H9 (cell line): ENCODE measurements around the gene UBASH3A. TPM values are rescaled to one million over a fixed set of nuclear protein-coding genes. Genes with fewer than 3 reads are reported as not detected.

ENCODE experiments used
- DNase-seq: peaks from one replicate; pipeline ENCODE4 v3.0.0-alpha.2; 2017
- H2AFZ ChIP-seq: one replicate; pipeline ENCODE4 v1.6.1; 2013; ENCODE audit warnings: mild to moderate bottlenecking, low read length, control low read depth, moderate library complexity
- H2AK5ac ChIP-seq: 2 replicates; pipeline ENCODE4 v1.6.1; 2013; ENCODE audit warnings: low read length, control low read depth, mixed read lengths; ENCODE audit not compliant: insufficient read length
- H2BK120ac ChIP-seq: one replicate; pipeline ENCODE4 v1.6.1; 2013; ENCODE audit warnings: low read depth, mild to moderate bottlenecking, low read length, control low read depth, inconsistent platforms; ENCODE audit not compliant: poor library complexity, severe bottlenecking
- H2BK12ac ChIP-seq: 2 replicates; pipeline ENCODE4 v1.6.1; 2013; ENCODE audit warnings: low read length, control low read depth, mixed read lengths, low read depth; ENCODE audit not compliant: insufficient read length
- H2BK15ac ChIP-seq: 2 replicates; pipeline ENCODE4 v1.6.1; 2013; ENCODE audit warnings: low read depth, low read length, control low read depth
- H2BK20ac ChIP-seq: one replicate; pipeline ENCODE4 v1.6.1; 2013; ENCODE audit warnings: low read depth, mild to moderate bottlenecking, low read length, control low read depth, inconsistent platforms; ENCODE audit not compliant: poor library complexity, severe bottlenecking
- H2BK5ac ChIP-seq: 2 replicates; pipeline ENCODE4 v1.6.1; 2013; ENCODE audit warnings: low read length, control low read depth, mixed read lengths; ENCODE audit not compliant: insufficient read length
- H3K14ac ChIP-seq: 2 replicates; pipeline ENCODE4 v1.6.1; 2013; ENCODE audit warnings: low read length, control low read depth; ENCODE audit not compliant: insufficient read depth
- H3K18ac ChIP-seq: 2 replicates; pipeline ENCODE4 v1.6.1; 2013; ENCODE audit warnings: low read depth, mild to moderate bottlenecking, mixed read lengths, low read length, control low read depth; ENCODE audit not compliant: insufficient read length
- H3K23ac ChIP-seq: 2 replicates; pipeline ENCODE4 v1.6.1; 2013; ENCODE audit warnings: low read length, control low read depth, mixed read lengths, low read depth; ENCODE audit not compliant: insufficient read length
- H3K23me2 ChIP-seq: 2 replicates; pipeline ENCODE4 v1.6.1; 2013; ENCODE audit warnings: low read depth, mild to moderate bottlenecking, mixed read lengths, low read length, control low read depth; ENCODE audit not compliant: insufficient read length, poor library complexity, severe bottlenecking
- H3K27ac ChIP-seq: 2 replicates; pipeline ENCODE4 v1.5.1; 2013; ENCODE audit warnings: low read length, control low read depth, mixed read lengths, low read depth; ENCODE audit not compliant: insufficient read length
- H3K27me3 ChIP-seq: 2 replicates; pipeline ENCODE4 v1.6.1; 2013; ENCODE audit warnings: low read length, control low read depth, inconsistent platforms; ENCODE audit not compliant: insufficient read depth
- H3K4ac ChIP-seq: 2 replicates; pipeline ENCODE4 v1.6.1; 2013; ENCODE audit warnings: low read depth, mild to moderate bottlenecking, control low read depth, inconsistent platforms, low read length, moderate library complexity
- H3K4me1 ChIP-seq: 2 replicates; pipeline ENCODE4 v1.6.1; 2013; ENCODE audit warnings: low read length, control low read depth, inconsistent platforms; ENCODE audit not compliant: insufficient read depth
- H3K4me2 ChIP-seq: 2 replicates; pipeline ENCODE4 v1.6.1; 2013; ENCODE audit warnings: low read length, control low read depth, mixed read lengths; ENCODE audit not compliant: insufficient read length, insufficient read depth
- H3K56ac ChIP-seq: 2 replicates; pipeline ENCODE4 v1.6.1; 2013; ENCODE audit warnings: low read depth, mild to moderate bottlenecking, mixed read lengths, low read length, control low read depth; ENCODE audit not compliant: insufficient read length
- H3K79me1 ChIP-seq: 2 replicates; pipeline ENCODE4 v1.6.1; 2013; ENCODE audit warnings: low read depth, mild to moderate bottlenecking, moderate library complexity, low read length, control low read depth, inconsistent platforms; ENCODE audit not compliant: insufficient read depth, poor library complexity, severe bottlenecking
- H3K79me2 ChIP-seq: 2 replicates; pipeline ENCODE4 v1.6.1; 2013; ENCODE audit warnings: low read length, control low read depth, inconsistent platforms; ENCODE audit not compliant: insufficient read depth
- H3K9ac ChIP-seq: 2 replicates; pipeline ENCODE4 v1.6.1; 2013; ENCODE audit warnings: low read length, control low read depth, mixed read lengths; ENCODE audit not compliant: insufficient read length; ENCODE audit errors: extremely low read depth
- H3K9me3 ChIP-seq: one replicate; pipeline ENCODE4 v1.6.1; 2013; ENCODE audit warnings: low read depth, low read length, inconsistent platforms; ENCODE audit not compliant: control insufficient read depth
- H3T11ph ChIP-seq: one replicate; pipeline ENCODE4 v1.6.1; 2013; ENCODE audit warnings: mild to moderate bottlenecking, low read length, control low read depth, inconsistent platforms
- H4K20me1 ChIP-seq: one replicate; pipeline ENCODE4 v1.6.1; 2013; ENCODE audit not compliant: control insufficient read depth, insufficient read length, insufficient read depth
- H4K5ac ChIP-seq: 2 replicates; pipeline ENCODE4 v1.6.1; 2013; ENCODE audit warnings: low read depth, mild to moderate bottlenecking, mixed read lengths, low read length, control low read depth; ENCODE audit not compliant: insufficient read length
- H4K8ac ChIP-seq: replicated peaks from 2 replicates; pipeline ENCODE4 v1.6.1; 2013; ENCODE audit warnings: low read length, control low read depth, mixed read lengths, low read depth; ENCODE audit not compliant: insufficient read length
- H4K91ac ChIP-seq: 2 replicates; pipeline ENCODE4 v1.6.1; 2013; ENCODE audit warnings: low read depth, mild to moderate bottlenecking, moderate library complexity, mixed read lengths, low read length, control low read depth; ENCODE audit not compliant: insufficient read length
- H3K27ac Mint-ChIP-seq, 3 experiments: 2 replicates in 2 of 3; 3 replicates in 1 of 3; pipeline ENCODE4 v1.8.0; 2020 to 2021; ENCODE audit warnings: mixed read lengths in 3 of 3, mild to moderate bottlenecking in 1 of 3, moderate library complexity in 1 of 3
- H3K27me3 Mint-ChIP-seq: 2 replicates; pipeline ENCODE4 v1.8.0; 2021; ENCODE audit warnings: low read depth, mild to moderate bottlenecking, moderate library complexity, mixed read lengths
- H3K36me3 Mint-ChIP-seq, 3 experiments: 2 replicates in 2 of 3; 3 replicates in 1 of 3; pipeline ENCODE4 v1.8.0; 2020 to 2021; ENCODE audit warnings: low read depth in 3 of 3, mixed read lengths in 3 of 3; ENCODE audit not compliant: insufficient read depth in 1 of 3
- H3K4me1 Mint-ChIP-seq, 2 experiments: 2 replicates each; pipeline ENCODE4 v1.8.0; 2020; ENCODE audit warnings: mixed read lengths in 2 of 2
- H3K4me3 Mint-ChIP-seq, 2 experiments: 2 replicates in 1 of 2; 3 replicates in 1 of 2; pipeline ENCODE4 v1.8.0; 2020 to 2021; ENCODE audit warnings: mild to moderate bottlenecking in 2 of 2, mixed read lengths in 2 of 2, moderate library complexity in 1 of 2
- H3K9me3 Mint-ChIP-seq, 2 experiments: 2 replicates in 1 of 2; 3 replicates in 1 of 2; pipeline ENCODE4 v1.8.0; 2020; ENCODE audit warnings: mild to moderate bottlenecking in 2 of 2, mixed read lengths in 2 of 2, moderate library complexity in 1 of 2
- WGBS: extraction: QIAGEN DNeasy Blood & Tissue Kit; methylation state at CpG from one replicate; pipeline ENCODE4 v1.1.7; 2013; ENCODE audit warnings: missing lambda C conversion rate, low lambda C conversion rate, mixed read lengths; ENCODE audit not compliant: insufficient read length; ENCODE audit errors: extremely low coverage; 5-methylcytosine and 5-hydroxymethylcytosine counted together
- total RNA-seq: library from RNA; stranded (reverse); gene quantifications from 2 replicates; pipeline ENCODE4 v1.2.1, GENCODE V29; 2021
- TF ChIP-seq, protein P1 (sequence below): fragments of 200-600 bp; sonication (generic); conservative IDR thresholded peaks from 3 replicates; pipeline ENCODE4 v1.8.0; 2021; ENCODE audit warnings: antibody characterized with exemption, mild to moderate bottlenecking

Gene UBASH3A
- total RNA-seq, 1 experiment from 2014 or later, result not detected

DNA sequence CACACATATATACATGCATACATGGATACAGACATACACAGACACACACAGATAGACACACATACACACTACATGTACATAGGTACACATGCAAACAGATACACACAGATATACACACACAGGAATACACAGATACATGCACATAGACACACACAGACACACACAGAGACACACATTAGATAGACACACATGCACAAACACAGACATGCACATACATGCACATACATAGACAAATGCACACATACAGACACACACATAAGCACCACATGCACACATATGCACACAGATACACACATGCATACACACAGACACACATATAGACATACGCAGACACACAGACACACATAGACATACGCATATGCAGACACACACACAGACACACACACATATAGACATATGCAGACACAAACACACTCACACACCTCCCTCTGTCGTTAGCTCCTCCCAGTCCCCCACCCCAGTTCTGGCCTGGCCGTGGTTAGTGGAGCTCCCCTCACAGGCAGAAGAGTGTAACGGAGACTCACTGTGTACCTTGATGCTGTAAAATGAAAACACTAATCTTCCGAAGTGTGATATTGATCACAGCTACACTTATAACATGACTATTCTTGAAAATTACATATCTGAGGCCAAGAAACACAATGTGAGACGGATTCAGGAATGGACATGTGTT lies 7.6 kb downstream of the UBASH3A start:
- Histone ChIP-seq H3K79me1 (no peaks in the 10 kb centered on the region), H3K27ac (no peak overlapping the region), H4K8ac (no peak overlapping the region), H3K4me2 (no peak overlapping the region), H2AFZ (no peak overlapping the region), H3K9ac (no peak overlapping the region), H3K23ac (no peak overlapping the region), H2BK15ac (no peak overlapping the region), H2BK5ac (no peak overlapping the region), H3T11ph (no peak overlapping the region), H3K56ac (no peak overlapping the region), H4K91ac (no peak overlapping the region), H2AK5ac (no peak overlapping the region), H3K79me2 (no peaks in the 10 kb centered on the region), H3K4ac (no peak overlapping the region), H3K18ac (no peak overlapping the region), H2BK120ac (no peak overlapping the region), H4K20me1 (no peaks in the 10 kb centered on the region), H3K27me3 (no peaks in the 10 kb centered on the region), H2BK12ac (no peak overlapping the region), H2BK20ac (no peak overlapping the region), H3K9me3 (no peaks in the 10 kb centered on the region), H3K14ac (no peak overlapping the region), H4K5ac (no peak overlapping the region), H3K23me2 (no peaks in the 10 kb centered on the region), H3K4me1 (no peaks in the 10 kb centered on the region)
- TF ChIP-seq, protein P1, sequence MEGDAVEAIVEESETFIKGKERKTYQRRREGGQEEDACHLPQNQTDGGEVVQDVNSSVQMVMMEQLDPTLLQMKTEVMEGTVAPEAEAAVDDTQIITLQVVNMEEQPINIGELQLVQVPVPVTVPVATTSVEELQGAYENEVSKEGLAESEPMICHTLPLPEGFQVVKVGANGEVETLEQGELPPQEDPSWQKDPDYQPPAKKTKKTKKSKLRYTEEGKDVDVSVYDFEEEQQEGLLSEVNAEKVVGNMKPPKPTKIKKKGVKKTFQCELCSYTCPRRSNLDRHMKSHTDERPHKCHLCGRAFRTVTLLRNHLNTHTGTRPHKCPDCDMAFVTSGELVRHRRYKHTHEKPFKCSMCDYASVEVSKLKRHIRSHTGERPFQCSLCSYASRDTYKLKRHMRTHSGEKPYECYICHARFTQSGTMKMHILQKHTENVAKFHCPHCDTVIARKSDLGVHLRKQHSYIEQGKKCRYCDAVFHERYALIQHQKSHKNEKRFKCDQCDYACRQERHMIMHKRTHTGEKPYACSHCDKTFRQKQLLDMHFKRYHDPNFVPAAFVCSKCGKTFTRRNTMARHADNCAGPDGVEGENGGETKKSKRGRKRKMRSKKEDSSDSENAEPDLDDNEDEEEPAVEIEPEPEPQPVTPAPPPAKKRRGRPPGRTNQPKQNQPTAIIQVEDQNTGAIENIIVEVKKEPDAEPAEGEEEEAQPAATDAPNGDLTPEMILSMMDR, result peak; percentile 53
- Mint-ChIP-seq H3K4me1 (peaks cover 10 to 14% of the 10 kb centered on the region in 2 experiments), H3K27me3 (peaks cover 4% of the 10 kb centered on the region), H3K4me3 (no peak overlapping the region), H3K27ac (no peak overlapping the region), H3K36me3 (no peaks in the 10 kb centered on the region), H3K9me3 (no peaks in the 10 kb centered on the region; a peak in 1 of 5 replicates)
- DNase-seq, result peak; percentile 53
- WGBS, result no CpG with 5 or more reads among the region's 7 CpGs
